BLaER1 treated with 17β-estradiol and CSF1 and Interleukin-3, amounts not matched to agents 10 nM and 100 nM (cell line): ENCODE results near the gene MYOM3.
"Not testable (repeated sequence)": the region's sequence is repeated elsewhere in the genome, so short reads cannot be mapped to it uniquely, and the experiment has no call there.

Experiments
- H3K27ac ChIP-seq, 11 experiments: shearing (Covaris generic); formaldehyde crosslinking; 2 replicates each; pipeline ENCODE4 v1.8.1; 2022
- H3K27me3 ChIP-seq, 11 experiments: shearing (Covaris generic); formaldehyde crosslinking; 2 replicates each; pipeline ENCODE4 v1.8.1; 2022
- H3K36me3 ChIP-seq, 11 experiments: shearing (Covaris generic); formaldehyde crosslinking; 2 replicates each; pipeline ENCODE4 v1.8.1; 2022
- H3K4me1 ChIP-seq, 10 experiments: shearing (Covaris generic); formaldehyde crosslinking; 2 replicates each; pipeline ENCODE4 v1.8.1; 2022
- H3K4me2 ChIP-seq, 11 experiments: shearing (Covaris generic); formaldehyde crosslinking; 2 replicates each; pipeline ENCODE4 v1.8.1; 2022
- H3K4me3 ChIP-seq, 10 experiments: shearing (Covaris generic); formaldehyde crosslinking; 2 replicates each; pipeline ENCODE4 v1.8.1; 2022
- H3K9ac ChIP-seq, 11 experiments: shearing (Covaris generic); formaldehyde crosslinking; 2 replicates each; pipeline ENCODE4 v1.8.1; 2022
- H3K9me3 ChIP-seq, 11 experiments: shearing (Covaris generic); formaldehyde crosslinking; replicated peaks in 1 of 11; 2 replicates each; pipeline ENCODE4 v1.8.1; 2022
- H4K20me1 ChIP-seq, 11 experiments: shearing (Covaris generic); formaldehyde crosslinking; 2 replicates each; pipeline ENCODE4 v1.8.1; 2022
- Cebpa-rat ChIP-seq, 11 experiments: shearing (Covaris generic); IDR thresholded peaks; 2 replicates each; pipeline ENCODE4 v1.8.1; 2022

The MYOM3 gene

DNA sequence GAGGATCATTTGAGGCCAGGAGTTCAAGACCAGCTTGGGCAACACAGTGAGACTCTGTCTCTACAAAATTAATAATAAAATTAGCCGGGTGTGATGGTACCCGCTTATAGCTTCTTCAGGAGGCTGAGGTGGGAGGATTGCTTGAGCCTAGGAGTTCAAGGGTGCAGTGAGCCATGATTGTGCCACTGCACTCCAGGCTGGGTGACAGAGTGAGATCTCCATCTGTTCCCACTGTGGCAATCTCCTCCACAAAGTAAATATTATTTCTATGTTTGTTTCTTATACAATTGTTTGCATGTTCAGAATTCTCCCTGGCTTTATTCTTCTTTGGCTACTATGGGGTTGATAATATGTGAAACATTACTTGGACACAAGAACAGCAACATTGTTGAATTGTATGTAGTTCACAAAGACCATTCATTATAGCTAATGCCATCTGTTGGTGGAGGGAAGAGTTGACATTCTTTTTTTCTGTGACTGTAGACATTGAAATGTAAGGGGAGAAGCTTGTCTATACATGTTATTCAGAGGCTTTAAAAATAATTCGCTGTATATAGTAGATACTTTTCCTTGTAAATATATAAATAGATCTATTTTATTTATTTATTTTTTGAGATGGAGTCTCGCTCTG, 84.0 kb downstream of the MYOM3 start:
- Histone ChIP-seq H3K36me3 (no peaks in the 10 kb centered on the region), H4K20me1 (no peaks in the 10 kb centered on the region), H3K4me1 (peaks cover 7 to 13% (median 9%) of the 10 kb centered on the region in 10 experiments; a peak in 18 of 20 replicates), H3K9ac (no peak overlapping the region), H3K9me3 (peaks cover 0 to 4% (median 0%) of the 10 kb centered on the region in 11 experiments; a peak in 2 of 22 replicates), H3K27ac (no peak overlapping the region), H3K27me3 (no peaks in the 10 kb centered on the region), H3K4me2 (no peak overlapping the region), H3K4me3 (no peak overlapping the region)
- TF ChIP-seq Cebpa-rat (IDR thresholded peaks at IDR 0.05), result no peak

DNA sequence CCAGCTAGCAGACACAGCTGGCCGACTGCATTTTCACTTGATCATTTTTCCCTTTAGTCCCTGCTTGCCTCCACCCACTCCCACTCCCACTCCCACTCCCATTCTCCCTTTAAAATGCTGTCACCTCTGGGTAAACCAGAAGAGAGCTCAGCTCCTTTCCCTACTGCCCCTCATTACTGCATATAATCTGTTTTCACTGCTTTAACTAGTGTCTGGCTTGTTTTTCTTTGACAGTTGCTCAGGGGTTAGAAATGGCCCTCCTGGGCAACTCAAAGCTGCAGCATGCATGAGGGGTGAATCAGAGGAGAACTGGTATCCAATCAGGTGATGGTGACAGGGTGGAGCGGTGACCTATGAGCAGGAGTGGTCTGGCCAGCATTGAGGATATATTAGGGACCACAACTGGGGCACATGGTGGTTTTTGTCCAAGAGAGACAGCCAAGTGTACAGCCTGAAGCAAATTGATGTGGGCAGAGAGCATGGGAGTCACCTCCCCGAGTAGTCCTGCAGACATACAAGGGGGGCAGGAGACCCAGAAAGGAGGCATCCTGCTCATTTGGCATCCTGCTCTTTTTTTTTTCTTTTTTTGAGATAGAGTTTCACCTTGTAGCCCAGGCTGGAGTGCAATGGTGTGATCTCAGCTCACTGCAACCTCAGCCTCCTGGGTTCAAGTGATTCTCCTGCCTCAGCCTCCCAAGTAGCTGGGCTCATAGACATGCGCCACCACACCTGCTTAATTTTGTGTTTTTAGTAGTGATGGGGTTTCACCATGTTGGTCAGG, 89.2 kb downstream of the MYOM3 start:
- no peak for TF ChIP-seq Cebpa-rat (IDR thresholded peaks at IDR 0.05)
- Histone ChIP-seq H4K20me1 (no peaks in the 10 kb centered on the region), H3K4me1 (peaks cover 7 to 17% (median 9%) of the 10 kb centered on the region in 10 experiments; a peak in 18 of 20 replicates), H3K27ac (no peak overlapping the region), H3K4me3 (no peak overlapping the region), H3K36me3 (no peaks in the 10 kb centered on the region), H3K9ac (no peak overlapping the region), H3K9me3 (no peaks in the 10 kb centered on the region), H3K27me3 (no peaks in the 10 kb centered on the region), H3K4me2 (0 out of 22 replicates have a peak overlapping the region, but pooled peaks of 1 of the 11 experiments have one; percentile 18)

DNA sequence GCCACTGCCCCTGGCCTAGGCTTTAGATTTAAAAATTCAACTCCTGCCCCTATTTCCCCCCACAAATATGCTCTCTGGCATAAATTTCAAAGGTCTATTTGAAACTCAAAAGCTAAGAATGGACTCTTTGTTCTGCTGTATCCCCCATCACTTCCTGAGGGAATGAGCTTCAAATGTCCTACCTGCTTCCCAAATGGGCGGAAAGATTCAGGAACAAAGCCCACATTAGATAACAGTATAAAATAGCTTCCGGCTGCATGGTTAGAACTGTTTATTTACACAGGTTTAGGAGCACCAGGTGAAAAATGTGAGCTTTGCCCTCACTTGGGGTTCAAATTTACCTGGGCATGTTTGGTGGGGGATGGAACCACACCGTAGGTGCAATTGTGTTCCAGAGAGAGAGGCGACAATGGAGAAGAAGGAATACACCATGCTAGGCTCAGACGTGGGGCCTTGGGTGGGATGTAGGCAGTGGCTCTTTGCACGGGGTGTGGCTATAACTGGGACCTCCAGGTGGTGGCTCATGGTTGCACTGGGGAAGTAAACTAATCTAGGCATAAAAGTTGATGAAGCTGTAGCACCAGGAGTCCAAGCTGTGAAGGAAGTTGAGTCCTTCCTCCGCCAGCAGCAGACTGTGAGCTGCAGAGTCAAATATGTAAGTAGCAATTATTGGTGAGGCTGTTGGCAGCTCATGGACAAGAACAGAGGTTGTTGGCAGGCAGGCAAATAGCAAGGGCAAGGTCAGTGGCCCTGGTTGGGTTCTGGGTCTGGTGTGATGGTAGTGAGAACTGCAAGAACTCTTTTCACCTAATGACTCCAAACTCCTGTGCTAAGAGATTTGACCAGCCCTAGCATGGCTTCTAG, 90.3 kb downstream of the MYOM3 start:
- Histone ChIP-seq H3K4me2 (0 out of 22 replicates have a peak overlapping the region, but pooled peaks of 2 of the 11 experiments have one; percentile 9 to 18), H3K4me3 (no peak overlapping the region), H4K20me1 (no peaks in the 10 kb centered on the region), H3K9ac (no peak overlapping the region), H3K36me3 (no peaks in the 10 kb centered on the region), H3K27me3 (no peaks in the 10 kb centered on the region), H3K27ac (no peak overlapping the region), H3K4me1 (peaks cover 7 to 17% (median 9%) of the 10 kb centered on the region in 10 experiments; a peak in 18 of 20 replicates), H3K9me3 (no peaks in the 10 kb centered on the region)
- TF ChIP-seq Cebpa-rat (IDR thresholded peaks at IDR 0.05), result no peak

DNA sequence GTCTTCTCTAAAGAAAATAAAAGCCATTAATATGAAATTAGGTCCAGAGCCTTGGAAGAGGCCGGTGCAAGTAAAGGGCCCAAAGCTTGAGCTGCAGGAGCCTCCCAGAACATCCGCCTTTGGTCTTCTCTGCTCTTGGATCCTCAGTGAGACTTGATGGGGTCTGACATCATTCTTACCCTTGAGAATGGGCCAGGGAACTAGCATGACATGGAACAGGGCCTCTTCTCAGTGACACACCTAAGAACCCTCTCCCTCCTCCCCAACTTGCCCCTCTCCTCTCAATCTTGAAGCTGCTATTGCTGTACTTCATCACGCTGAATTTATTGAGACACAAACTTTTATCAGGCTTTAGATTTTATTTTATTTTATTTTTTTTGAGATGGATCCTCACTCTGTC, 91.5 kb downstream of the MYOM3 start:
- Histone ChIP-seq H3K36me3 (no peaks in the 10 kb centered on the region), H3K9me3 (no peaks in the 10 kb centered on the region), H3K4me3 (no peak overlapping the region), H3K4me2 (no peak overlapping the region), H3K27me3 (no peaks in the 10 kb centered on the region), H4K20me1 (no peaks in the 10 kb centered on the region), H3K27ac (no peak overlapping the region), H3K4me1 (peaks cover under 1 to 8% (median 3%) of the 10 kb centered on the region in 10 experiments; a peak in 16 of 20 replicates), H3K9ac (no peak overlapping the region)
- no peak for TF ChIP-seq Cebpa-rat (IDR thresholded peaks at IDR 0.05)

DNA sequence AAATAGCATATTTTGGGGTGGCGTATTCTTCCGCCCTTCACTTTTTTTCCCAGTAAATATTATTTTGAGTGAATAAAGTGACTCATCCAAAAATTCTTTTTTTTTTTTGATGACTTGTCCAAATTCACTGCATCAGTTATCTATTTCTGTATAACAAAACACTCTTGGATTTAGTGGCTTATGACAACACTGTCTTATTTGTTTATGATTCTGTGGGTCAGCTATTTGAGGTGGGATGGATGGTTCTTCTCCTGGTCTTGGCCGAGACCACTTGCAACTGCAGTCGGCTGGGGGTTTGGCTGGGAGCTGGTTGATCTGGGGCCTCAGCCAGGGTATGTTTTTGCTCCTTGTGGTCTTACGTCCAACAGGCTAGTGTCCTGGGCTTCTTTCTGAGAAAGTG, 91.9 kb downstream of the MYOM3 start:
- H3K4me2 ChIP-seq, result no peak overlapping the region
- TF ChIP-seq Cebpa-rat (IDR thresholded peaks at IDR 0.05), result no peak

DNA sequence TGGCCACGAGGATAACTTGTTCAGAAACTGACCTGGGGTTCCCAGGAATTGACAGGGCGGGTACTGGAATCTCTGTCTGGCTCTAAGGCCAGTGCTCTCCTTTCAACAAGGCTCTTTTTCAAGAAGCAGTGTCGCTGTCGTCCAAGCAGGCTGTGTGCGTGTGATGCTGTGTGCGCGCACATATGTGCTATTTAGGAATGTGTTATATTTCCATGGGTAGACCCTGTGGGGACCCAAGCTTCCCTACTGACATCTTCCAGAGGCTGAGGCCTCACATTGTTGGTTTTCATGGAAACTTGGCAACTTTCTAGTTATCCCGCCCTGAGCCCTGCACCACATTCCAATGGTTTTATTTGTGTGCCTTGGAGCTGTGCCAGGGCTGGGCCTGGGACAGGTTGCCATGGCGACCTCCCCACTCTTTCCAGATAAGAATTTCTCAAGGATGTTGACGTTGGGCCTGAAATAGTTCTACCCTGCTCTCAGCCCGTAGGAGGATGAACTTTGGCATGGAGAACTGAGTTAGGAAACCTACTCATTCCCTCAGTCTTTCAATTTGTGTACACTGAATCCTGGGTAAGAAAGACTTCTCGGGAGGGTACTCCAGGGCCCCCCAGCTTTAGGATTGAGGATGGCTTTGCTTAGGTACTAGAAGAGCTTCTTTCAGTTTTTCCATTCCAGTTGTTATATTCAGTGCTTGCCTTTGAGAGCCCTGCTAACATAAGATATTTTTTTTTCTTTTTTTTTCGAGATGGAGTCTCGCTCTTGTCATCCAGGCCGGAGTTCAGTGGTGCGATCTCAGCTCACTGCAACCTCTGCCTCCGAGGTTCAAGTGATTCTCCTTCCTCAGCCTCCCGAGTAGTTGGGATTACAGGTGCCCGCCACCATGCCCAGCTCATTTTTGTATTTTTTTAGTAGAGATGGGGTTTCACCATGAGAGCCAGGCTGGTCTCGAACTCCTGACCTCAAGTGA, 93.0 kb downstream of the MYOM3 start:
- no peak for TF ChIP-seq Cebpa-rat (IDR thresholded peaks at IDR 0.05)
- Histone ChIP-seq H3K4me1 (peaks cover 0 to 5% (median 0%) of the 10 kb centered on the region in 10 experiments; a peak in 3 of 20 replicates), H3K9me3 (no peaks in the 10 kb centered on the region), H4K20me1 (no peaks in the 10 kb centered on the region), H3K4me3 (no peak overlapping the region), H3K4me2 (no peak overlapping the region), H3K36me3 (no peaks in the 10 kb centered on the region), H3K27ac (no peak overlapping the region), H3K27me3 (no peaks in the 10 kb centered on the region), H3K9ac (no peak overlapping the region)

More for the DNA sequence above, 91.9 kb downstream of the MYOM3 start:
- Histone ChIP-seq H3K9ac (no peak overlapping the region), H3K27ac (no peak overlapping the region), H3K36me3 (no peaks in the 10 kb centered on the region), H3K27me3 (no peaks in the 10 kb centered on the region), H4K20me1 (no peaks in the 10 kb centered on the region), H3K9me3 (no peaks in the 10 kb centered on the region), H3K4me3 (no peak overlapping the region), H3K4me1 (peaks cover 0 to 5% (median 0%) of the 10 kb centered on the region in 10 experiments; a peak in 3 of 20 replicates)

DNA sequence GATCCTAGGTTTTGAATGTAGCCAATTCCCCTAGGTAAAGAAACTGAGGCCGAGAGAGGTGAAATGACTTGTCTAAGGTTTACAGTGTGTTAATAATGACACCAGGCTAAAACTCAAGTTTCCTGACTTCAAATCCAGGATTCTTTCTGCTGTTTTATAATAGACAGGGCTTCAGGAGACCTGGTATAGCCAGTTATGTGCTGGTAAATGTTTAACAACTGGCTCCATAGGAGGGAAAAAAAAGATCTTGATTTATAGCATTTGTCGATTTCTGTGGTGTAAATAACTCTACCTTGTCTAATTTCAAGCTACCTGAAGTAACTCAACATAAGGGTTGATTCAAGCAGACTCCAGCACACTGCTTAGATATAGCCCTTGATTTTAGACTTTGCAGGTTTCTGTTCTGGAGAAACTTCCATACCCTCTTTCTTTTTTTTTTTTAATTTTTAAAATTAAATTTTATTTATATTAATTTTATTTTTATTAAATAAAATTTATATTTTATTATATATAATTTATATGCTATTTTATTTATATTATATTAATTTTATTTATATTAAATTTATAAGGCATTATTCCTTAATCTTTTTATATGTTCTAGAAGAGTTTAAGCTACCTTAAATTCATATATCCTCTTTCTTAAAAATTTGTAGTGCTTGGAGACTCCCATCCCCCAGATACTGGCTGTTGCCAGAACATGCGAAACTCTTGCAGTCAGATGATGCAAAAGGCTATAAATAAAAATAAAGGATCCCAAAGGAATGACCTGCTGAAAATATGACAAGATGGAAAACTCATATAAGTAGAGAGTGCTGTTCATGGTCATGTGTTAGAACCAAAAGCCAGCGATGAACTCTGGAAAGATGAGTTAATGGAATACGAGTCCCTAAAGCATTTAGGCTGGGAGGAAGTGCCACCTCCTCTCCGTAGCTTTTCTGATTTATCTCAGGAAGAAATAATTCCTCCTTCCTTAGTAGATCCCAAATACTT, 96.4 kb downstream of the MYOM3 start:
- Histone ChIP-seq H3K9ac (no peak overlapping the region), H3K4me2 (no peak overlapping the region), H4K20me1 (no peaks in the 10 kb centered on the region), H3K4me1 (peaks cover 12 to 38% (median 27%) of the 10 kb centered on the region in 10 experiments), H3K36me3 (no peaks in the 10 kb centered on the region), H3K9me3 (no peaks in the 10 kb centered on the region), H3K27ac (no peak overlapping the region), H3K27me3 (no peaks in the 10 kb centered on the region), H3K4me3 (no peak overlapping the region)
- TF ChIP-seq Cebpa-rat (IDR thresholded peaks at IDR 0.05), result no peak

DNA sequence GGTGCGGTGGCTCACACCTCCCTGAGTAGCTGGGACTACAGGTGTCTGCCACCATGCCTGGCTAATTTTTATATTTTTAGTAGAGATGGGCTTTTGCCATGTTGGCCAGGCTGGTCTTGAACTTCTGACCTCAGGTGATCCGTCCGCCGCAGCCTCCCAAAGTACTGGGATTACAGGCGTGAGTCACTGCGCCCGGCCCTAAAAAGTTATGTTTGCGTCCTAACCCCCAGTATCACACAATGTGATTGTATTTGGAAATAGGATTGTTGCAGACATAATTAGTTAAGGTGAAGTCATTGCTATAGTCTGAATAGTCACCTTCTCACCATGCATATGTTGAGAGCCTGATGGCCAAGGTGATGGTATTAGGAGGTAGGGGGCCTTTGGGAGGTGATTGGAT, 99.1 kb downstream of the MYOM3 start:
- H3K9ac ChIP-seq, H3K36me3 ChIP-seq, H4K20me1 ChIP-seq, H3K27me3 ChIP-seq, H3K9me3 ChIP-seq, H3K4me3 ChIP-seq: not testable (repeated sequence)
- H3K4me1 ChIP-seq, result peaks cover 12 to 51% (median 32%) of the 10 kb centered on the region in 10 experiments
- H3K4me2 ChIP-seq, result peak overlapping the region; percentile 40 to 85 (median 82); a peak in 20 of 22 replicates
- peak overlapping the region in 4 of 11 experiments; percentile 15 to 56 (median 19); a peak in 4 of 22 replicates for H3K27ac ChIP-seq
